ENCODE measurements around the gene CHRDL2.

CHRDL2 gene

DNA sequence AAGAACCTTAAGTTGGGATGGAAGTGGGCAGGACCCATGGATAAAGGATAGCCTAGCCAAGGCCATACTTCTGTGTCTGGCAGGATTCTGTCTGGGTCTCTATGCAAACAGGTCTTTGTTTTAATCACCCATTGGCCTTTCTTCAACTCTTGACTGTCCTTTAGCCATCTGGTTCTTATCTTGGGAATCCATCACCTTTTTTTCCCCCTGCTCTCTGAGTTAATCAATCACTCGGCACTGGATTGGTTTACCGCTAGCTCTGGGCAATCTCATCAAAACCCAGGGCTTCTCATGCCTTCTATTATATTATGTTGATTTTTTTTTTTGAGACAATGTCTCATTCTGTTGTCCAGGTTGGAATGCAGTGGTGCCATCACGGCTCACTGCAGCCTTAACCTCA, 15.6 kb upstream of the CHRDL2 start:
- Histone ChIP-seq H3K27me3 (ENCODE audit: insufficient read depth, low read length) (no peaks in the 10 kb centered on the region), H3K4me2 (ENCODE audit: low read length) (no peak overlapping the region), H3K36me3 (ENCODE audit: control insufficient read depth in 1 of 2, insufficient read depth in 2 of 2, low read length in 2 of 2) (no peaks in the 10 kb centered on the region), H3K79me2 (ENCODE audit: control insufficient read depth, insufficient read depth, low read length, poor library complexity) (peaks cover 5% of the 10 kb centered on the region), H3K79me1 (ENCODE audit: low read length) (peaks cover 6% of the 10 kb centered on the region), H4K8ac (ENCODE audit: low read depth, low read length) (no peak overlapping the region), H2AFZ (ENCODE audit: insufficient read depth, low read length, poor library complexity) (no peak overlapping the region), H3K23ac (ENCODE audit: low read length) (no peak overlapping the region), H3K9me3 (ENCODE audit: insufficient read depth, low read depth, low read length) (peaks cover 3% of the 10 kb centered on the region), H3K14ac (ENCODE audit: low read length) (no peak overlapping the region), H3K9ac (ENCODE audit: low read length) (no peak overlapping the region), H2BK12ac (ENCODE audit: low read length) (no peak overlapping the region), H4K91ac (ENCODE audit: low read depth, low read length) (no peak overlapping the region), H3K4me1 (ENCODE audit: control insufficient read depth in 1 of 2, insufficient read depth in 2 of 2, low read length in 2 of 2) (peaks cover 2 to 3% of the 10 kb centered on the region in 2 experiments), H3K4ac (ENCODE audit: low read depth, low read length) (no peak overlapping the region), H3K4me3 (ENCODE audit: low read depth, low read length) (no peak overlapping the region), H3K27ac (ENCODE audit: low read depth, low read length) (no peak overlapping the region), H3K18ac (ENCODE audit: low read length) (no peak overlapping the region), H2AK5ac (ENCODE audit: low read length) (no peak overlapping the region), H2BK5ac (ENCODE audit: low read depth, low read length, poor library complexity) (no peak overlapping the region), H2BK120ac (ENCODE audit: insufficient read depth, low read length, poor library complexity) (no peak overlapping the region), H4K12ac (ENCODE audit: low read depth, low read length) (no peak overlapping the region)
- DNase-seq, result no peak
- WGBS (ENCODE audit: extremely low coverage, insufficient coverage, insufficient read length), result no CpG with 5 or more reads among the region's 3 CpGs

DNA sequence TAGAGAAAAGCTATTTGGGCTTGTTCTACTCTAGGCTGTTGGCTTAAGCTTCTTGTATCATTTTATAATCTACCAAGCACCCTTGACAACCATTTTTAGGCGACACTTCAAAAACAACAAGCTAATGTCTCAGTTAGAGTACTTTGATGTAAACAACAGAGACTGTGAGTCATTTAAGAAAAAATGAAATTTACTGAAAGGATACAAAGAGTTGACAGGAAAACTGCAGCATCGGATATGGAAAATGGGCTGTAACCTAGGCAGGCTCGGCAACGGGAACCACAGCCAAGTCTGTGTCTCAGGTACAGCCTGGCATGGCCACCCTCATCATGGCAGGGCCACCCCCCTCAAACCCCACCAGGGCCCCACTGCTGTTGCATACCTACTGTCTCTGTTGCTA, 13.1 kb upstream of the CHRDL2 start:
- Histone ChIP-seq H4K12ac (ENCODE audit: low read depth, low read length) (no peak overlapping the region), H3K27ac (ENCODE audit: low read depth, low read length) (no peak overlapping the region), H3K14ac (ENCODE audit: low read length) (no peak overlapping the region), H2AFZ (ENCODE audit: insufficient read depth, low read length, poor library complexity) (no peak overlapping the region), H3K4me1 (ENCODE audit: control insufficient read depth in 1 of 2, insufficient read depth in 2 of 2, low read length in 2 of 2) (peaks cover 2 to 3% of the 10 kb centered on the region in 2 experiments), H3K23ac (ENCODE audit: low read length) (no peak overlapping the region), H3K4me3 (ENCODE audit: low read depth, low read length) (no peak overlapping the region), H3K4me2 (ENCODE audit: low read length) (no peak overlapping the region), H2BK5ac (ENCODE audit: low read depth, low read length, poor library complexity) (no peak overlapping the region), H3K27me3 (ENCODE audit: insufficient read depth, low read length) (no peaks in the 10 kb centered on the region), H2BK12ac (ENCODE audit: low read length) (no peak overlapping the region), H2BK120ac (ENCODE audit: insufficient read depth, low read length, poor library complexity) (no peak overlapping the region), H3K9me3 (ENCODE audit: insufficient read depth, low read depth, low read length) (peaks cover 3% of the 10 kb centered on the region), H2AK5ac (ENCODE audit: low read length) (no peak overlapping the region), H3K79me2 (ENCODE audit: control insufficient read depth, insufficient read depth, low read length, poor library complexity) (peaks cover 3% of the 10 kb centered on the region), H3K36me3 (ENCODE audit: control insufficient read depth in 1 of 2, insufficient read depth in 2 of 2, low read length in 2 of 2) (no peaks in the 10 kb centered on the region), H3K9ac (ENCODE audit: low read length) (no peak overlapping the region), H4K8ac (ENCODE audit: low read depth, low read length) (no peak overlapping the region), H3K18ac (ENCODE audit: low read length) (no peak overlapping the region), H4K91ac (ENCODE audit: low read depth, low read length) (no peak overlapping the region), H3K4ac (ENCODE audit: low read depth, low read length) (no peak overlapping the region), H3K79me1 (ENCODE audit: low read length) (peaks cover 4% of the 10 kb centered on the region)
- no CpG with 5 or more reads among the region's 4 CpGs for WGBS (ENCODE audit: extremely low coverage, insufficient coverage, insufficient read length)
- DNase-seq, result no peak

- H3K23ac ChIP-seq (ENCODE audit: low read length), result peak overlapping the region; percentile 4
- H2AFZ ChIP-seq (ENCODE audit: insufficient read depth, low read length, poor library complexity), result no peak overlapping the region
- no peak for DNase-seq
These were observed 12.4 kb upstream of the CHRDL2 start for GRCh38 chr11:74743640-74744039.

DNA sequence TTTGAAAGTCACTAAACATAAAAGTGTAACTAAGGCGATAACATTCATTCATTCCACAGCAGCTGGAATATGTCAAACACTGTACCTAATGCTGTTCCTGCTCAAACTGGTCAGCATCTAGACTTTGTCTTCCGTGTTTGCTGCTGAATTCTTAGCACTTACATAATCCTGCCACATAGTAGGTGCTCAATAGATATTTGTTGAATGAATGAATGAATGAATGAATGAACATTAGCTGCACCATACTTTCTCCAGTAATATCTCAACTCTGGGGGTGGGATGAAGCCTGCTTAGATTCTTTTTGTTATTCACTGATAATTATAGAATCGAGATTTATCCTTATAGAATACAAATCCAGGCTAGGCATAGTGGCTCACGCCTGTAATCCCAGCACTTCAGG, 10.8 kb upstream of the CHRDL2 start:
- H3K18ac ChIP-seq (ENCODE audit: low read length), result no peak overlapping the region
- no peak overlapping the region for H2AK5ac ChIP-seq (ENCODE audit: low read length)
- H3K27me3 ChIP-seq (ENCODE audit: insufficient read depth, low read length), result no peaks in the 10 kb centered on the region
- no peak overlapping the region for H3K4ac ChIP-seq (ENCODE audit: low read depth, low read length)
- H2AFZ ChIP-seq (ENCODE audit: insufficient read depth, low read length, poor library complexity), result no peak overlapping the region
- no peaks in the 10 kb centered on the region for H3K4me1 ChIP-seq (ENCODE audit: control insufficient read depth in 1 of 2, insufficient read depth in 2 of 2, low read length in 2 of 2)
- no peaks in the 10 kb centered on the region for H3K79me2 ChIP-seq (ENCODE audit: control insufficient read depth, insufficient read depth, low read length, poor library complexity)
- no peak overlapping the region for H2BK5ac ChIP-seq (ENCODE audit: low read depth, low read length, poor library complexity)
- WGBS (ENCODE audit: extremely low coverage, insufficient coverage, insufficient read length), result no CpG with 5 or more reads among the region's 4 CpGs
- H2BK120ac ChIP-seq (ENCODE audit: insufficient read depth, low read length, poor library complexity), result no peak overlapping the region
- no peak for DNase-seq
- H3K36me3 ChIP-seq (ENCODE audit: control insufficient read depth in 1 of 2, insufficient read depth in 2 of 2, low read length in 2 of 2), result no peaks in the 10 kb centered on the region
- H4K91ac ChIP-seq (ENCODE audit: low read depth, low read length), result no peak overlapping the region
- H4K12ac ChIP-seq (ENCODE audit: low read depth, low read length), result no peak overlapping the region
- H3K23ac ChIP-seq (ENCODE audit: low read length), result no peak overlapping the region
- peaks cover 3% of the 10 kb centered on the region for H3K9me3 ChIP-seq (ENCODE audit: insufficient read depth, low read depth, low read length)
- no peak overlapping the region for H2BK12ac ChIP-seq (ENCODE audit: low read length)
- no peak overlapping the region for H3K4me3 ChIP-seq (ENCODE audit: low read depth, low read length)
- H4K8ac ChIP-seq (ENCODE audit: low read depth, low read length), result no peak overlapping the region
- no peak overlapping the region for H3K14ac ChIP-seq (ENCODE audit: low read length)
- H3K27ac ChIP-seq (ENCODE audit: low read depth, low read length), result no peak overlapping the region
- no peak overlapping the region for H3K9ac ChIP-seq (ENCODE audit: low read length)
- no peak overlapping the region for H3K4me2 ChIP-seq (ENCODE audit: low read length)
- no peaks in the 10 kb centered on the region for H3K79me1 ChIP-seq (ENCODE audit: low read length)

More at GRCh38 chr11:74743640-74744039, 12.4 kb upstream of the CHRDL2 start:
- H3K27me3 ChIP-seq (ENCODE audit: insufficient read depth, low read length), result no peaks in the 10 kb centered on the region
- no peak overlapping the region for H3K4me2 ChIP-seq (ENCODE audit: low read length)
- H4K12ac ChIP-seq (ENCODE audit: low read depth, low read length), result no peak overlapping the region
- no peak overlapping the region for H4K8ac ChIP-seq (ENCODE audit: low read depth, low read length)
- H3K4me3 ChIP-seq (ENCODE audit: low read depth, low read length), result no peak overlapping the region
- H3K9me3 ChIP-seq (ENCODE audit: insufficient read depth, low read depth, low read length), result peaks cover 3% of the 10 kb centered on the region
- H3K36me3 ChIP-seq (ENCODE audit: control insufficient read depth in 1 of 2, insufficient read depth in 2 of 2, low read length in 2 of 2), result no peaks in the 10 kb centered on the region
- H3K79me2 ChIP-seq (ENCODE audit: control insufficient read depth, insufficient read depth, low read length, poor library complexity), result no peaks in the 10 kb centered on the region
- no peaks in the 10 kb centered on the region for H3K79me1 ChIP-seq (ENCODE audit: low read length)
- no peak overlapping the region for H2BK120ac ChIP-seq (ENCODE audit: insufficient read depth, low read length, poor library complexity)
- no peak overlapping the region for H4K91ac ChIP-seq (ENCODE audit: low read depth, low read length)
- no peak overlapping the region for H2BK5ac ChIP-seq (ENCODE audit: low read depth, low read length, poor library complexity)
- no peak overlapping the region for H2BK12ac ChIP-seq (ENCODE audit: low read length)
- H3K14ac ChIP-seq (ENCODE audit: low read length), result no peak overlapping the region
- peaks cover 2 to 3% of the 10 kb centered on the region in 2 experiments for H3K4me1 ChIP-seq (ENCODE audit: control insufficient read depth in 1 of 2, insufficient read depth in 2 of 2, low read length in 2 of 2)
- H2AK5ac ChIP-seq (ENCODE audit: low read length), result no peak overlapping the region
- H3K4ac ChIP-seq (ENCODE audit: low read depth, low read length), result no peak overlapping the region
- H3K27ac ChIP-seq (ENCODE audit: low read depth, low read length), result no peak overlapping the region
- H3K9ac ChIP-seq (ENCODE audit: low read length), result no peak overlapping the region
- H3K18ac ChIP-seq (ENCODE audit: low read length), result no peak overlapping the region
